Medulla oblongata (tissue), 1 donor: ENCODE measurements around the gene ZDHHC11.
"Not testable (repeated sequence)": the region's sequence is repeated elsewhere in the genome, so short reads cannot be mapped to it uniquely, and the experiment has no call there.

Experiments
- DNase-seq: peaks from one replicate; pipeline ENCODE4 v3.0.0-alpha.2; 2015; ENCODE audit errors: extremely low spot score

ZDHHC11 gene

DNA sequence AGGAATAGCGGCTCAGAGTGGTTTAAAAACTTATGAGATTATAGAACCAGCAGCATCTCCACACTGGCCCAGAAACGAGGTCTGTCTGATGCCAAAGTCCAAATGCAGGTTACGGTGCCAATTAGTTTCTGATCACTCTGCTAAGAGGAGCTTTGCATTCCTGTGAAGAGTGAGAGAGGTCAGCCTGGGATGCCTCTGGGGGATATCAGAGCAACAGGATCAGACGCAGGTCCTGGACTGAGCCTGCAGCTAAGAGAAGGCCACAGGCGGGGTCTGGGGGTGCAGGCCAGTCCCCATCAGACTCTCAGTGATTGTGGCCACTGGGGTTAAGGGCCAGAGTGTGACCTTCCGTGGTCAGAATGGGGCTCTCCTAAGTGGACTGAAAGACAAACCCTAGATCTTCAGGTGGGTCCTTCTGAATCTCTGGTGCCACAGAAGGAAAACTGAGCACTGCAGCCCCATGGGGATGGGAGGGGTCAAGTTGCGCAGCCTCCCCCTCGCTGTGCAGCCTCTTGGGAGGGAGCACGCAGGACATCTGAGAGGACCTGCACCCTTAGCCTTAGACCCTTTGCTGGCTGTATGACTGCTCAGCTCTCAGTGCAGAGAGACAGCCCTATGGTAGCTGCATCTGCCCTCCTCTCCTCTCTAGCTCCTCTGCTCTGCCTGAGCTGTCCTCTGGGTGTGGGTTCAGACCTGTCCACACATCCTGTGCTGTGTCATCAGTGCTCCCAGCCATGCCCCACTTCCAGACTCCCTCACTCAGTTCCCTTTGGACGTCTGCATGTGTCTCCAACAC is 42.9 kb downstream of the ZDHHC11 start:
- not testable (repeated sequence) for DNase-seq

DNA sequence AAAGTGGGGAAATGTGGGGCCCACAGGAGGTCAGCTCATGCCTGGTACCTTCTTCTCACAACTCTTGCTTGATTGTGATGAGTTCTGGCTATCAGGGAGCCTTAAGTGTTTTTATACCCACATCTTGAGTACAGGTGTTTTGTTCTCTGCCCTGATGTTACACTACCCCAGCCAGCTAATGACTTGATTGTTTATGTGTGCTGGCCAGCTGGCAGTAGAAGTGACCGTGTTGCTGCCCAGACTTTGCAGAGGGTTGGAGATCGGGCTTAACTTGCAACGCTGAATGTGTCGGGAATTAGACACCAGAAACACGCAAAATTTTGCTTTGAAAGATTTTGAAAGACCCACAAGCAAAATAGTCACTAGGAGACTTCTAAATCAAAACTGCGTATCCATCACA is 49.3 kb downstream of the ZDHHC11 start:
- no peak for DNase-seq

DNA sequence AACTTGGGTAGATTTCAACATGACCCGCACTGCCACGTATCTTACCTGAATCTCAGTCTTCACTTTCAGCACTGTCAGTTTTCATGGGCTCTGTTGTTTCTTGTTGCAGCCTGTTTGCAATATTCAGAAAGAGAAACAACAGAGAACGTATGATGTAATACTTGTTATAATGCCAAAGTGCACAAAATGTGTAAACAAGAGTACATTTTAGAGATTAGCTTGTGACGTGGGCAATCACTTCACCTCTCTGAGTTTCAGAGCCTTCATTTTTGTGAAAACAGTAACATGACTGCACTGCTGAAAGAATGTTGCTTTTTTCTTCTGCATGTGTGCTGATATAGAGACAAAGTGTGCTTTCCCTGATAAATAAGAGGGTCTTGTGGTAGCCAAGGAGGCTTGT is 49.7 kb downstream of the ZDHHC11 start:
- DNase-seq = not testable (repeated sequence)

GRCh38 chr5:798505-799138 is 52.2 kb downstream of the ZDHHC11 start:
- not testable (repeated sequence) for DNase-seq

DNA sequence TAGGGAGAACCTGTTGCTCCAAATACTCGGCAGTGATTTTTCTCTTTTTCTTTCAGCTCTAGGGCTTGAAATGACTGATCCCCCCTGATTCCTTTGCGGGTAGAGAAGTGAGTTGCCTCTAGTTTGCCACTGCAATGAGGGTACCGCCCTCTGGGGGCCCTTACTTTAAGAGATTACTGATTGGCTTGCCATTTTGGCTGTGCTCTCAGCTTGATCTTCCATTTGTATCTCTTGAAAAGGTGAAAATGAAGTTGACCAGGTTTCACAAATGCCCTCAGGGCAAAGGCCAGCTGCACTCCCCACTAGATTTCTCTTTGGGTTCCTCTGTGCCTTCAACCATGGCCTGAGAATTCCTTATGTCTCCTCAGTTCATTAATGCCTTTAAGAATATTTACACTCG is 52.8 kb downstream of the ZDHHC11 start:
- DNase-seq = not testable (repeated sequence)

DNA sequence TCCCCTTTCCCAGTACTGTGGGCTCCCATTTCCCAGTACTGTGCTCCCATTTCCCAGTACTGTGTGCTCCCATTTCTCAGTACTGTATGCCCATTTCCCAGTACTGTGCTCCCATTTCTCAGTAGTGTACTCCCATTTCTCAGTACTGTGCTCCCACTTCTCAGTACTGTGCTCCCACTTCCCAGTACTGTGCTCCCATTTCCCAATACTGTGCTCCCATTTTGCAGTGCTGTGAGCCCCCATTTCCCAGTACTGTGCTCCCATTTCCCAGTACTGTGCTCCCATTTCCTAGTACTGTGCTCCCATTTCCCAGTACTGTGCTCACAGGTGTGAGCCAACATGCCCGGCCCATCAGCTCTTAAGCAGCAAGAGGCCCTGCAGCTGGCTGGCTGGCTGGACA is 54.9 kb downstream of the ZDHHC11 start:
- DNase-seq = not testable (repeated sequence)

DNA sequence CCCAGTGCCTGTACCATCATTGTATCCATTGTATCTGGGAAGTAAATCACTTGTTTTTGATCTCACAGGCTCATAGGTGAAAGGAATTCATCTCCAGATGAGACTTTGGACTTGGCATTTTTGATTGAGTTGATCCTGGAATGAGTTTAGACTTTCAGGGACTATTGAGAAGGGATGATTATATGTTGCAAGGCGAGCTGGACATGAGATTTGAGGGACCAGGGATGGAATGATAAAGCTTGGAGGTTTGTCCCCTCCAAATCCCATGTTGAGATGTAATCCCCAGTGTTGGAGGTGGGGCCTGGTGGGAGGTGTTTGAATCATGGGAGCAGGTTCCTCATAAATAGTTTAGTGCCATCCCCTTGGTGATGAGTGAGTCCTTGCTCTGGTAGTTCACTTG is 55.8 kb downstream of the ZDHHC11 start:
- not testable (repeated sequence) for DNase-seq

DNA sequence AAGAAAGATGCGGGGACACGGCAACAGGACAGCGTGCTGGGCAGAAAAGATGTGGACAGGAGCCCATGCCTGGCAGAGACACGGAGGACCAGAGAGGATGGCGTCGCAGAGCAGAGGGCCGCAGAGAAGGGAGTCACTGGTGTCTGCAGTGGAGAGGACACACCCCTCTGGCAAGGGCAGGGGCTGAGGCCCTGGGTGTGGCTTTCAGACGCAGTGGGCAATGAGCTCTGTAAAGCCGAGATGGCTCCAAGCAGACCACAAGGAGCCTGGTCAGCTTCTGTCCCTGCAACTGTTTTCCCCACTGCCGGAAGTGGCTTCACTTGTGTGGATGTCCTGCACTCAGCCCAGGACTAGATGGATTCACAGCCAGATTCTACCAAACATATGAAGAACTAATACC is 62.1 kb downstream of the ZDHHC11 start:
- not testable (repeated sequence) for DNase-seq

DNA sequence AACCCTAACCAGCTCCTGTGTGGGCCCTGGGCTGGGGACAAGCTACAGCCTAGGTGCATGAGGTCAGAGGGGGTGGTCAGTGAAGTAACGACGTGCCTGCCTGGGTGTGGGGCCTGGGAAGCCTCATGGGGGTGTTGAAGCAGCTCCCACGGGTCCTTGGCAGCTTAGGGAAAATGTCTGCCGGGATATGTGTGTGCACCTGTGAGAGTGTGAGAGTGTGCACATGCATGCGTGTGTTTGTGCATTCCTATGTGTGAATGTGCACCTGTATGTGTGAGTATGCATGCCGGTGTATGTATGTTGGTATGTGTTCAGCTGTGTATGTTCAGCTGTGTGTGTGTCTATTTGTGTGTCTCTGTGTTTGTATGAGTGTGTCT is 62.9 kb downstream of the ZDHHC11 start:
- DNase-seq = not testable (repeated sequence)

DNA sequence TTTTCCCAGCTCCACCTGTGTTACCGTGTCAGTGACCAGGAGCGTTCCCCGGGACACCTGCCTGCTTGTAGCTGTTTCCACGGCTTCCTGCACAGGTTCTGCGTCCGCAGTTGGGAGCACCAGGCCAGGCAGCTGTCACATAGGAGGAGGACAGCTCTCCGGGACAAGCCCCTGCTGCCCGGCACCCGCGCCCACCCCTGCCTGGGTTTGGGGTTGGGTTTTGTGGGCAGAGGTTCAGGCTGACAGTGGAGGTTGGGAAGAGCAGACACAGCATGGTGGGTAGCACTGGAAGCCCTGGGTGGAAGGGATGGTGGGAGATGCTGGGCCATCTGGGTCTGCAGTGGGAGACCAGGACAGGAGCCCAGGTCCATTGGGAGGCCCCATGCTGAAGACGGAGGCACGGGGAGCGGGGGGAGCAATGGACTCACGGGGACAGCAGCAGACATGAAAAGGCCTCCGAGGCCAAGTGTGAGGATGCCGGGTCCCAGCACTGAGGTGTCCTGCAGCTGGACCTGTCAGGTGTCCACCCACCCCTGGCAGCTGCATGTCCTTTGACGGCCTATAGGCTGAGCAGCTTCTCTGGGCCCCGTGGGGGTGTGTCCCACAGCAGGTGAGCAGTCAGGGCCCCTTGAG is 63.4 kb downstream of the ZDHHC11 start:
- not testable (repeated sequence) for DNase-seq

DNA sequence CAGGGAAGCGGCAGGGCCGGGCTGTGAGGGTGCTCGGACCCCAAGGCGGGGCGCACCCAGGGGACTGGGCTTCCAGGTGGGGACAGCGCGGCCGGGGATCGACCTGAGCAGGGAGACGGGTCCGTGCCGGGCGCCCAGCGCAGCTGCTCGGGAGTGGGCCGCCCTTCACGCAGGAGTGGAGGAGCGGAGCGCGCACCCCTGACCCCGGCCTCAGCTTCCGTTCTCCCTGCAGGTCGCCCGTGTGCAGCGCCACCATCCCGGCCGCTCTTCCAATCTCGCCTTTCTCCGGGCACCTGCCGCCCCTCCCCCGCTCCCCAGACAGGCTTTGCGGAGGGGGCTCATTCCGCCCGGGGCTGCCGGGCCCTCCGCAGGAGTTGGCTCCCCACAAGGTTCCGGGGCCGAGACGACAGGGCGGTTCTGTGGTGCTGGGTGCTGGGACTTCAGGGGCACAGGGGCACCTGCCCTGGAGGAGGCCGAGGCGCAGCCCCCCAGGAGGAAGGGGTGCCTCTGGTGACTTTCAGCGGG is 65.5 kb downstream of the ZDHHC11 start:
- DNase-seq = not testable (repeated sequence)

GRCh38 chr5:784428-785177 is 66.2 kb downstream of the ZDHHC11 start, which contains the start of gene ZDHHC11B:
Gene ZDHHC11B (minus strand): TSS chr5:784729. CDS start chr5:766919, 17,810 bp downstream.
- DNase-seq = not testable (repeated sequence)

DNA sequence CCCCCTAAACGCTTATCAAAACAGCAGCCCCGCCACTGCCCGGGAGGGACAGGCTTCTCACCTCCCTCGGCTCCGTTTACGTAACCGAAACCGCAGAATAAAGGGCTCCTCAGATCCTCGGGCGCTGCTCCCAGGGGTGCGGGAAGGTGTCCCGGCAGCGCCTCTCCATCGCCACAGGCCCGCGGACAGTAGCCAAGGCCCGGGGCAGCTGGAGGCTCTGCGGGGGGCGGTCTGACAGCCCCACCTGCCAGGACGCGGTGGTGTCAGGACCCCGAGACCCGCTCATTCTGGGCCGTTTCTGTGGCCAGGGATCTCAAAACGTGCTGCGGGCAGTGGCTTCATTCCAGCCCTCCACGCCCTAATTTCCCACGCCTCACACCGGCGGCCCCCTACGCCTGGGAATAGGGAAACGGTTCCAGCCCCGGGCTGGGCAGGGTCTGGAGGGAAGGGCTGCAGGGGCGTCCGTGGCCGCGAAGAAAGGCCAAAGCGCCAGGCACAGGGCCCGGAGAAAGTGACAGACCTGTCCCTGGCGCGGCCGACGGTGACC is 66.8 kb downstream of the ZDHHC11 start:
- DNase-seq = peak; percentile 1

DNA sequence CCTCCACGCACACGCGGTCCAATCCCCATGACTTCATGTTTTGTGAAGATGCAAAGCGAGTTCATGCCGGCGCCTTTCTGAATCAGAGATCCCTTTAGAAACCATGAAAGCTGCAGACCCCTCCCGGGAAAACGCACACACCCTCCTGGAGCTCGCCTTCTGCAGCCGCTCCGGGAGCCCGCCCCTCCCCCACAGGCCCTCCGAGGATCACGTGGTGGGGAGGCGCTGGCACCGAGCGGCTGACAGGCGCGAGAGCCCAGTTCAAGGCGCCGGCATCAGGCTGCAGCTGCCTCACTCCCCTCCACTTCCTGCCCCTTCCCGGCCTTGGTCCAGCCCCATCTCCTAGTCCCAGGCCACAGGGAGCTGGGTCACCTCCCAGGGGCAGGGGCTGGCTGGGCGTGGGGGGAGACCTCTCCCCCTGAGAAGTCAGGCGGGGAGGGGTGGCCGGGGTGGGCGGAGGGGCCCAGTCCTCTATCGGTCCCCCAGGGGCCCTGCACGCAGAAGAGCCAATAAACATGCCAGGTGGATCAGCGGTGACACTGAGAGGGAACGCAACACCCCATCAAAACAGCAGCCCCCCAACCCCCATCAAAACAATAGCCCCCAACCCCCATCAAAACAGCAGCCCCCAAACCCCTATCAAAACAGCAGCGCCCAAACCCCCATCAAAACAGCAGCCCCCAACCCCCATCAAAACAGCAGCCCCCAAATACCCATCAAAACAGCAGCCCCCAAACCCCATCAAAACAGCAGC is 67.6 kb downstream of the ZDHHC11 start:
- DNase-seq = peak; percentile 1

- not testable (repeated sequence) for DNase-seq
These were observed 68.4 kb downstream of the ZDHHC11 start for GRCh38 chr5:782356-782755.

DNA sequence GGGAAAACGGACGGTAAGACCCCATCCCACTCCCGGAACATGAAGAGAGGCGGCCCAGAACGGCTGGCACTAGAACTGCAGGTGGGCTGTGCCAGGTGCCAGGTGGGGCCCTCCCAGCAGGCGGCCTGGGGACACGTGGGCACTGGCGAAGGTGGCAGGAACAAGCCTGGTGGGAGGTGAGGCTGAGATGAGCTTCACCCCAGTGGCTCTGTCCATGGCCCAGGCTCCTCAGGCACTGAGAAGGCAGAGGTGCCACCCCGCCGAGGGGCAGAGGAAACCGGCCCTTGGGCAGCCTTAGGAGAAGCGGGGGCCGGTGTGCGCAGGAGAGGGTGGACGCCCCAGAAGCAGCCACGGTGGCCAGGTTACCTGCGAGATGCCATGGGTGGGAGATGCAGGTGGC is 70.2 kb downstream of the ZDHHC11 start:
- not testable (repeated sequence) for DNase-seq

GRCh38 chr5:778967-779366 is 71.8 kb downstream of the ZDHHC11 start:
- not testable (repeated sequence) for DNase-seq

GRCh38 chr5:778421-778820 is 72.4 kb downstream of the ZDHHC11 start:
- not testable (repeated sequence) for DNase-seq

GRCh38 chr5:777756-778161 is 73.0 kb downstream of the ZDHHC11 start:
- DNase-seq = no peak

- DNase-seq = peak; percentile 1
These were observed 73.7 kb downstream of the ZDHHC11 start for GRCh38 chr5:776862-777711.
